Measurements from ENCODE around the gene ATP6V0D1.

The ATP6V0D1 gene

DNA sequence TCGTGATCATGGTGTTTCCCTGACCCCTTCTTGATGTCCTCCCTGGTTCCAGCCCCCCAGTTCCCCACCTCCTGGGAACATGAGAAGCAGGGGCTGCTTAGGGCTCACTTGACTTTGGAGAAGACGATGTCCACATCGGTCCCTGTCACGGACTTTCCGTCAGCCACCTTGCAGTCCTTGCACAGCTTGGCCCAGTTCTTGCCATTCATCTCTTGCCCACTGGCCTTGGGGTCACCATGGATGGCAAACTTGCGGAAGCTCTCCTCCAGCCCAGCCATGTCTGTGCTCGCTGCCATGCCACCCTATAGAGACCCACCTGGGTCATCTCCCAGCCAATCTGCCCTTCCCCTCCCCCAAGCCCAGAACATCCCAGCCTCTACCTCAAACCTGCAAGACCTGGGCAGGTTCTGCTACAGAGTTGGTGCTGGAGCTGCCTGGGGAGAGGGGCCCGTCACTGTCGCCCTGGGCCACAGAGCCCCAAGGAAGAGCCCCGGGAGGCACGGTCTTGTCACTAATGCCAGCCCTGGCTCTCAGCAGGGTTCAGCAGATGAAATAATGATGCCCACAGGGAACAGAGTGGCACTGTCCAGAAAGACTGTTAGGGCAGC is 90.0 kb downstream of the ATP6V0D1 start:
- Histone ChIP-seq H4K20me1 (ENCODE audit: insufficient read depth, low read length) (no peaks in the 10 kb centered on the region), H3K4me3 (ENCODE audit: low read depth, low read length, poor library complexity, severe bottlenecking) (no peak overlapping the region), H2AFZ (ENCODE audit: low read length) (no peak overlapping the region), H3K79me2 (ENCODE audit: insufficient read depth, low read length) (no peaks in the 10 kb centered on the region), H3K27me3 (ENCODE audit: insufficient read depth, low read length) (no peaks in the 10 kb centered on the region), H3K27ac (ENCODE audit: low read depth, low read length, poor library complexity, severe bottlenecking) (no peak overlapping the region), H3K36me3 (ENCODE audit: insufficient read depth, low read length) (no peaks in the 10 kb centered on the region), H3K9me3 (ENCODE audit: low read length) (no peaks in the 10 kb centered on the region), H3K4me1 (ENCODE audit: insufficient read depth, low read length, severe bottlenecking) (no peaks in the 10 kb centered on the region), H3F3A (ENCODE audit: insufficient read depth, low read length) (no peaks in the 10 kb centered on the region), H3K4me2 (ENCODE audit: low read length) (no peak overlapping the region), H3K9me2 (ENCODE audit: low read depth, low read length) (no peaks in the 10 kb centered on the region), H3K9ac (ENCODE audit: low read length) (no peak overlapping the region)
- TF ChIP-seq, protein P1, sequence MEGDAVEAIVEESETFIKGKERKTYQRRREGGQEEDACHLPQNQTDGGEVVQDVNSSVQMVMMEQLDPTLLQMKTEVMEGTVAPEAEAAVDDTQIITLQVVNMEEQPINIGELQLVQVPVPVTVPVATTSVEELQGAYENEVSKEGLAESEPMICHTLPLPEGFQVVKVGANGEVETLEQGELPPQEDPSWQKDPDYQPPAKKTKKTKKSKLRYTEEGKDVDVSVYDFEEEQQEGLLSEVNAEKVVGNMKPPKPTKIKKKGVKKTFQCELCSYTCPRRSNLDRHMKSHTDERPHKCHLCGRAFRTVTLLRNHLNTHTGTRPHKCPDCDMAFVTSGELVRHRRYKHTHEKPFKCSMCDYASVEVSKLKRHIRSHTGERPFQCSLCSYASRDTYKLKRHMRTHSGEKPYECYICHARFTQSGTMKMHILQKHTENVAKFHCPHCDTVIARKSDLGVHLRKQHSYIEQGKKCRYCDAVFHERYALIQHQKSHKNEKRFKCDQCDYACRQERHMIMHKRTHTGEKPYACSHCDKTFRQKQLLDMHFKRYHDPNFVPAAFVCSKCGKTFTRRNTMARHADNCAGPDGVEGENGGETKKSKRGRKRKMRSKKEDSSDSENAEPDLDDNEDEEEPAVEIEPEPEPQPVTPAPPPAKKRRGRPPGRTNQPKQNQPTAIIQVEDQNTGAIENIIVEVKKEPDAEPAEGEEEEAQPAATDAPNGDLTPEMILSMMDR (IDR thresholded peaks at IDR 0.05; ENCODE audit: low read length): no peak
- TF ChIP-seq EZH2 (IDR thresholded peaks at IDR 0.05; ENCODE audit: borderline replicate concordance, low read length): no peak

DNA sequence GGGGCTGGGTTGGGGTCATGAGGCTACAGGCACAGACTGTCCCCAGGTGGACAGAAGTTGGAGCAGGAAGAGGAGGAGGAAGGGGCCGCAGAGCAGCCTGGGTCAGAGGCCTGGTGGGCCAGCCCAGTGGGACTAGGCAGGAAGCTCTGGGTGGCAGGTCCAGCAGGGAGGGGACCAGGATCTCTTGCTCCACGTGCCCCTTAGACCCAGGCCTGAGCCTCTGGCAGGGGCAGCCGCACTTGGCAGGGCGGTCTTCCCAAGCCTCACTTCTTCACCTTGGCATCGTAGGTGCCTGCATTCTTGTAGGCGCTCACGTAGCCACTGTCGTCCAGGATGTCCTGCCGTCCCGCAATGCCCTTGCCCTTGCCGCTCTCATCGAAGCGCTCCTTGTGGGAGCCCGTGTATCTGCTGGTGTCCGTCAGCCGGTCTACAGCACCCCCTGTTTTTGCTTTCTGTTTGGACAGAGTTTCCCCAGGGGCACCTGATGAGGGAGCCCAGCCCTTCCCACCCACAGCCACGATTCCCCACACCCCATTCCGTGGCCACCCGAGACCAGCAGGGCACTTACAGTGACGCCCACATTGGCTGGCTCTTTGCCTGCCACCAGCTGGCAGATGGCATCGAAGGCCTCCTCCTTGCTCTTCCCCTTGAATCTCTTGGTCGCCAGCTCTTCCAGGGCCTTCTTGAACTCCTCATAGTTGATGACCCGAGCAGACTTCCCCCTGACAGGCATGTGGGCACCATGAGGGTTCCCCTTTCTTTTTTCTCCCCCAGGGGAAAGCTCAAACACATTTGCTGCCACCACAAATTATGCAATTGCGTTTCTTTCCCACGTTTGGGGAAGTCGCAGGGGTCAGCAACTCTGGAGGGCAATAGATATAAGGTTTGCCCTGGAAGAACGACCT is 90.8 kb downstream of the ATP6V0D1 start:
- Histone ChIP-seq H3K4me3 (ENCODE audit: low read depth, low read length, poor library complexity, severe bottlenecking) (no peak overlapping the region), H3F3A (ENCODE audit: insufficient read depth, low read length) (no peaks in the 10 kb centered on the region), H4K20me1 (ENCODE audit: insufficient read depth, low read length) (no peaks in the 10 kb centered on the region), H3K27ac (ENCODE audit: low read depth, low read length, poor library complexity, severe bottlenecking) (no peak overlapping the region), H3K79me2 (ENCODE audit: insufficient read depth, low read length) (no peaks in the 10 kb centered on the region), H3K9me3 (ENCODE audit: low read length) (no peaks in the 10 kb centered on the region), H3K9ac (ENCODE audit: low read length) (no peak overlapping the region), H3K4me2 (ENCODE audit: low read length) (no peak overlapping the region), H3K4me1 (ENCODE audit: insufficient read depth, low read length, severe bottlenecking) (no peaks in the 10 kb centered on the region), H3K9me2 (ENCODE audit: low read depth, low read length) (no peaks in the 10 kb centered on the region), H3K36me3 (ENCODE audit: insufficient read depth, low read length) (no peaks in the 10 kb centered on the region), H2AFZ (ENCODE audit: low read length) (no peak overlapping the region), H3K27me3 (ENCODE audit: insufficient read depth, low read length) (no peaks in the 10 kb centered on the region)
- TF ChIP-seq, protein P1 (IDR thresholded peaks at IDR 0.05; ENCODE audit: low read length): no peak
- no peak for TF ChIP-seq EZH2 (IDR thresholded peaks at IDR 0.05; ENCODE audit: borderline replicate concordance, low read length)

DNA sequence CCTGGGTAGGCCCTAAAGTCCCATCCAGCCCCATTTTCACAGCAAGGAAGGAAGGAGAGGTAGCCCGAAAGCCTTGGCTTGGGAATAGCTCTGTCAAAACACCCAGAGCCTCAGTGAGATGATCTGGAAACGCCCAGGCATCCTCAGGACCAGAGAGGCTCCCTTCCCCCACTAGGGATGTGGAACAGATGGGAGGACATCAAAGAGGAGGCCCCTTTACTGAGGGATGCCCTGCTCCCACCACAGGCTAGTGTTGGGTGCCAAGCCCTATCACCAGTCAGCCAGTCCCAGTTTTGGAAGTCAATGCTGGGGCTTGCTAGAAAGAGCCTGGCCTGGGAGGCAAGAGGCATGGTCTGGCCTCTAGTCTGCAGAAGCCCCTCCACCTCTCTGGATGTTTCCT is 92.4 kb downstream of the ATP6V0D1 start:
- no peaks in the 10 kb centered on the region for H4K20me1 ChIP-seq (ENCODE audit: insufficient read depth, low read length)
- no peaks in the 10 kb centered on the region for H3K79me2 ChIP-seq (ENCODE audit: insufficient read depth, low read length)
- H3K4me3 ChIP-seq (ENCODE audit: low read depth, low read length, poor library complexity, severe bottlenecking): no peak overlapping the region
- no peaks in the 10 kb centered on the region for H3K4me1 ChIP-seq (ENCODE audit: insufficient read depth, low read length, severe bottlenecking)
- H3K9ac ChIP-seq (ENCODE audit: low read length): no peak overlapping the region
- no peak for TF ChIP-seq EZH2 (IDR thresholded peaks at IDR 0.05; ENCODE audit: borderline replicate concordance, low read length)
- H3K9me2 ChIP-seq (ENCODE audit: low read depth, low read length): no peaks in the 10 kb centered on the region
- no peak overlapping the region for H3K27ac ChIP-seq (ENCODE audit: low read depth, low read length, poor library complexity, severe bottlenecking)
- no peaks in the 10 kb centered on the region for H3K27me3 ChIP-seq (ENCODE audit: insufficient read depth, low read length)
- H2AFZ ChIP-seq (ENCODE audit: low read length): no peak overlapping the region
- H3K9me3 ChIP-seq (ENCODE audit: low read length): no peaks in the 10 kb centered on the region
- H3F3A ChIP-seq (ENCODE audit: insufficient read depth, low read length): no peaks in the 10 kb centered on the region
- H3K36me3 ChIP-seq (ENCODE audit: insufficient read depth, low read length): no peaks in the 10 kb centered on the region
- H3K4me2 ChIP-seq (ENCODE audit: low read length): no peak overlapping the region
